Ishikawa (cell line): ENCODE data around the gene KDM3A.

ENCODE experiments used
- CEBPB ChIP-seq: IDR thresholded peaks from 2 replicates; pipeline ENCODE4 v1.6.1; 2012
- CREB1 ChIP-seq: IDR thresholded peaks from 2 replicates; pipeline ENCODE4 v1.6.1; 2012; ENCODE audit warnings: low read depth
- EGR1 ChIP-seq: IDR thresholded peaks from 2 replicates; pipeline ENCODE4 v1.6.1; 2012
- EP300 ChIP-seq: IDR thresholded peaks from 2 replicates; pipeline ENCODE4 v1.6.1; 2012; ENCODE audit warnings: borderline replicate concordance
- FOXM1 ChIP-seq: IDR thresholded peaks from 2 replicates; pipeline ENCODE4 v1.6.1; 2012; ENCODE audit warnings: low read depth, borderline replicate concordance
- NFIC ChIP-seq: IDR thresholded peaks from 2 replicates; pipeline ENCODE4 v1.6.1; 2012
- RAD21 ChIP-seq: IDR thresholded peaks from 2 replicates; pipeline ENCODE4 v1.6.1; 2012; ENCODE audit warnings: low read depth
- TAF1 ChIP-seq: IDR thresholded peaks from 2 replicates; pipeline ENCODE4 v1.6.1; 2012; ENCODE audit warnings: low read depth, mild to moderate bottlenecking
- TCF12 ChIP-seq: IDR thresholded peaks from 2 replicates; pipeline ENCODE4 v1.6.1; 2012; ENCODE audit warnings: low read depth
- TEAD4 ChIP-seq: IDR thresholded peaks from 2 replicates; pipeline ENCODE4 v1.6.1; 2012
- YY1 ChIP-seq: IDR thresholded peaks from 2 replicates; pipeline ENCODE4 v1.6.1; 2012; ENCODE audit warnings: low read depth
- ZBTB7A ChIP-seq: IDR thresholded peaks from 2 replicates; pipeline ENCODE4 v1.6.1; 2012; ENCODE audit warnings: low read depth
- TF ChIP-seq, protein P1 (sequence below): IDR thresholded peaks from 2 replicates; pipeline ENCODE4 v1.6.1; 2012; ENCODE audit warnings: low read depth, mild to moderate bottlenecking
- TF ChIP-seq, protein P2 (sequence below): IDR thresholded peaks from 2 replicates; pipeline ENCODE4 v1.6.1; 2012
- TF ChIP-seq, protein P3 (sequence below): IDR thresholded peaks from 2 replicates; pipeline ENCODE4 v1.6.1; 2012

The KDM3A gene

DNA sequence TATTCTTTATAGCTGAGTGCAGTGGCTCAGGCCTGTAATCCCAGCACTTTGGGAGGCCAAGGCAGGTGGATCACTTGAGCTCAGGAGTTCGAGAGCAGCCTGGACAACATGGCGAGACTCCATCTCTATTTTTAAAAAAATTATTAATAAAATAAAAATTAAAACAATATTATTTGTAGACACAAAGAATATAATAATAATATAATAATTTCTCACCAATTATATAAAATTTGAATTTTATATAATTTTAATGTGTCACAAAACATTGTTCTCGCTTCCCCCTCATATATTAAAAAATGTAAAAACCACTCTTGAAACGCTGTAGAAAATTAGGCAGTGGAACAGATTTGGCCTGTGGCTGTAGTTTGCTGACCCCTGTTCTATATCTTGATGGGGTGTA lies 5.6 kb upstream of the KDM3A start:
- TF ChIP-seq TAF1 (no peak), YY1 (no peak), RAD21 (no peak), CREB1 (no peak), TEAD4 (no peak), TCF12 (no peak), EGR1 (no peak), NFIC (no peak), ZBTB7A (no peak), EP300 (no peak), FOXM1 (no peak), CEBPB (no peak)
- TF ChIP-seq, protein P1, sequence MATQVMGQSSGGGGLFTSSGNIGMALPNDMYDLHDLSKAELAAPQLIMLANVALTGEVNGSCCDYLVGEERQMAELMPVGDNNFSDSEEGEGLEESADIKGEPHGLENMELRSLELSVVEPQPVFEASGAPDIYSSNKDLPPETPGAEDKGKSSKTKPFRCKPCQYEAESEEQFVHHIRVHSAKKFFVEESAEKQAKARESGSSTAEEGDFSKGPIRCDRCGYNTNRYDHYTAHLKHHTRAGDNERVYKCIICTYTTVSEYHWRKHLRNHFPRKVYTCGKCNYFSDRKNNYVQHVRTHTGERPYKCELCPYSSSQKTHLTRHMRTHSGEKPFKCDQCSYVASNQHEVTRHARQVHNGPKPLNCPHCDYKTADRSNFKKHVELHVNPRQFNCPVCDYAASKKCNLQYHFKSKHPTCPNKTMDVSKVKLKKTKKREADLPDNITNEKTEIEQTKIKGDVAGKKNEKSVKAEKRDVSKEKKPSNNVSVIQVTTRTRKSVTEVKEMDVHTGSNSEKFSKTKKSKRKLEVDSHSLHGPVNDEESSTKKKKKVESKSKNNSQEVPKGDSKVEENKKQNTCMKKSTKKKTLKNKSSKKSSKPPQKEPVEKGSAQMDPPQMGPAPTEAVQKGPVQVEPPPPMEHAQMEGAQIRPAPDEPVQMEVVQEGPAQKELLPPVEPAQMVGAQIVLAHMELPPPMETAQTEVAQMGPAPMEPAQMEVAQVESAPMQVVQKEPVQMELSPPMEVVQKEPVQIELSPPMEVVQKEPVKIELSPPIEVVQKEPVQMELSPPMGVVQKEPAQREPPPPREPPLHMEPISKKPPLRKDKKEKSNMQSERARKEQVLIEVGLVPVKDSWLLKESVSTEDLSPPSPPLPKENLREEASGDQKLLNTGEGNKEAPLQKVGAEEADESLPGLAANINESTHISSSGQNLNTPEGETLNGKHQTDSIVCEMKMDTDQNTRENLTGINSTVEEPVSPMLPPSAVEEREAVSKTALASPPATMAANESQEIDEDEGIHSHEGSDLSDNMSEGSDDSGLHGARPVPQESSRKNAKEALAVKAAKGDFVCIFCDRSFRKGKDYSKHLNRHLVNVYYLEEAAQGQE: no peak
- TF ChIP-seq, protein P2, sequence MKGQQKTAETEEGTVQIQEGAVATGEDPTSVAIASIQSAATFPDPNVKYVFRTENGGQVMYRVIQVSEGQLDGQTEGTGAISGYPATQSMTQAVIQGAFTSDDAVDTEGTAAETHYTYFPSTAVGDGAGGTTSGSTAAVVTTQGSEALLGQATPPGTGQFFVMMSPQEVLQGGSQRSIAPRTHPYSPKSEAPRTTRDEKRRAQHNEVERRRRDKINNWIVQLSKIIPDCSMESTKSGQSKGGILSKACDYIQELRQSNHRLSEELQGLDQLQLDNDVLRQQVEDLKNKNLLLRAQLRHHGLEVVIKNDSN: no peak
- TF ChIP-seq, protein P3, sequence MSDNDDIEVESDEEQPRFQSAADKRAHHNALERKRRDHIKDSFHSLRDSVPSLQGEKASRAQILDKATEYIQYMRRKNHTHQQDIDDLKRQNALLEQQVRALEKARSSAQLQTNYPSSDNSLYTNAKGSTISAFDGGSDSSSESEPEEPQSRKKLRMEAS: no peak

DNA sequence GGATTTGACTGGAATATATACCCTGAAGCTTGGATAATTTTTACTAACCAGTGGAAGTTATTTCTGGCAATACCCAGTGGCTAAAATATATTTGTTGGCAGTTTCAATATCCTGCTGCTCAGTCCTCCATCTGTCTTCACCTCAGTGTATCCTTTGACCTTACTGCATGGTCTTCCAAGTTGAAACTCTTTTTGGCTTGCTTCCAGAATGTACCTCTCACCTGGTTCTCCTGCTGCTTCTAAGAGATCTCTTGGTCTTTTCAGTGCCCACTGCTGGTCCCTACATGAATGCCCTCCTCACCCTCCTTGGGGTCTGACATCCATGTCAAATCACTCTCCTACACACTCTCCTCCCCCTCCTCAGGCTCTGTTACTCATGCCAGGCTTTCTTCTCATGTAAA lies 4.8 kb upstream of the KDM3A start:
- TF ChIP-seq NFIC (no peak), TCF12 (no peak)

DNA sequence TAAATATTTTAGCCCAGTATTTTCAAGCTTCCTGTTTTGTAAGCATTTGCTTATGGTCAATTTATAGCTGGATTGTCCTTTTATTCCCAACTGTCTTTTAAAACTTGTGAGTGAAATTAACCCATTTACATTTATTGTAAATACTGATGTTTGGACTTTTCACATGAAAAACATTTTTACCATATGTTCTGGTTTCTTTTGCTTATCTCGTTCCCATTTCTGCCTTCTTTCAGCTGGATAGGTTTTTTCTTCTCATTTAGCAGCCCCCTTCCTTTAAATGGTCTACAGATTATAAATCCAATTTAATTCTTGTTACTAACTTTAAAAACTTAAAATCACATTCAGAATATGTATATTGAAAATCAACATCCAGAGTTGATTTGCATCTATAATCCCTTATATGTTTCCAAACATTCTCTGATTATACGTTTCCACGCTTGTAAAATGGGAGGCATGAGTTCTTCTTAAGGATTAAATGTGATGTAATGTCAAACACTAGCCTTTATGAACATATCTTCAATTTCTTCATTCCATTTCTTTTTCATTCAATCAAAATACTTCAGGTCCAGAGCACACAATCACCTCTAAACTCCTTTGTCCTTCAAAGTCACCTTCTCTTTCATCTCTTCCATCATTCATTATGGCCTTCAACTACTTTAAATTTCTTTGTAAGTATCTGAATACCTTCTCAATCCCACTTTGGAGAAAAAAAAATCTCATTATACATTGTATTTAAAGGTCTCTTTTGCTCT lies 1.1 kb upstream of the KDM3A start:
- TF ChIP-seq CREB1: no peak
- TF ChIP-seq YY1: no peak
- TF ChIP-seq TEAD4: no peak
- TF ChIP-seq, protein P1: no peak
- no peak for TF ChIP-seq CEBPB
- TF ChIP-seq EGR1: no peak
- TF ChIP-seq RAD21: no peak
- no peak for TF ChIP-seq ZBTB7A
- TF ChIP-seq, protein P3: no peak
- no peak for TF ChIP-seq FOXM1
- TF ChIP-seq EP300: no peak
- no peak for TF ChIP-seq TCF12
- no peak for TF ChIP-seq TAF1
- TF ChIP-seq, protein P2: no peak

DNA sequence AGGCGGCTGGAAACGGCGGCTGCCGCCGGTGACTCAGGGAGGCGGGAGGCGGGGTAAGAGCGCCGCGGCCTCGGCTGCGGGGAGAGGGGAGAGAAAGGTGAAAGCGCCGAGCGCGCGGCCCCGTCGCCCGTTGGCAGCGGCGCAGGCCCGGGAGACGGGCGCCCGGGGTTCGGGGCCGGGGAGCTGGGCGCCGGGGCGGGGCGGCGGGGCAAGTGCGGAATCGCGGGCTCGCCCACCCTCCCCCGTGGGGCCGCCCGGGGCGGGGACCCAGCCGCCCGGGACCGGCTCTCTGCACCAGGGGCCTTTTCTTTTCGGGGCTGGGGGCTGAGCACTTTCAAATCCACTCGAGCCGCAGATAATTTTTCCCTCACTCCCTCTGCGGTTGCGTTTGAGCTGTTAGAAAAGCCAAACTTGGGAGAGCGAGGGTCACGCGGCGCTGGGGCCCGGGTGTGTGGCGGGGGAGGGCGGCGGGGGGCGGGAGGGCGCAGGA lies 266 bp downstream of the KDM3A start:
- TF ChIP-seq, protein P2: no peak
- TF ChIP-seq CEBPB: no peak
- no peak for TF ChIP-seq EP300
- TF ChIP-seq, protein P3: no peak
- peak; percentile 37; the same call in 1 of the 2 replicates for TF ChIP-seq ZBTB7A
- TF ChIP-seq FOXM1: no peak
- TF ChIP-seq TAF1: no peak
- no peak for TF ChIP-seq TCF12

DNA sequence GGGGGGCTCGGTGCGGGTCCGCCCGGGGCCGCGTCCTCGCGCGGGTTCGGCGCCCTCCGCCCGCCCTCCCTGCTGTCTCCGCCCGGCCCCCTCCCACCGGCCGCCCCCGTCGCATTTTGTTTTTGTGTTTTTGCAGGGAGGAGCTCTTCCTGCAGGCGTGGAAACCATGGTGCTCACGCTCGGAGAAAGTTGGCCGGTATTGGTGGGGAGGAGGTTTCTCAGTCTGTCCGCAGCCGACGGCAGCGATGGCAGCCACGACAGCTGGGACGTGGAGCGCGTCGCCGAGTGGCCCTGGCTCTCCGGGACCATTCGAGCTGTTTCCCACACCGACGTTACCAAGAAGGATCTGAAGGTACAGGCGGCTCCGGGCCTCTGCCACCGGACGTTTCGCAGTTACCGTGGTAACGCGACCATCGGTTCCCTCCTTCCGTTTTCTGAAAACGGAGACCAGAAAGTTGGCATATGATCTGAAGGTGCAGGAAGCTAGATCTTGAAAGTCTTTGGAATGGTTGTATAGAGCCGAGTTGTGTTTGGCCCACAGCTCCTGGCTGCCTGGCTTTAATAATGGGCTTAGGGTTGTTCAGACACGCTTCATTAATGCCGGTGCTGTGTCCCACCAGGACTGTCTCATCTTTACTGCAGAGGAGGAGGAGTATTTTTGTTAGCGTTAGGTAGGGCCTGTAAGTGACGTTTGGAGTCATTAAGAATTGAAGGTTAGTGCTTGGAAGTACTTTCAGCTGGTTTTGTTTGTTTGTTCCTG lies 891 bp downstream of the KDM3A start:
- TF ChIP-seq YY1: peak; percentile 35; the same call in 1 of the 2 replicates
- TF ChIP-seq NFIC: no peak

DNA sequence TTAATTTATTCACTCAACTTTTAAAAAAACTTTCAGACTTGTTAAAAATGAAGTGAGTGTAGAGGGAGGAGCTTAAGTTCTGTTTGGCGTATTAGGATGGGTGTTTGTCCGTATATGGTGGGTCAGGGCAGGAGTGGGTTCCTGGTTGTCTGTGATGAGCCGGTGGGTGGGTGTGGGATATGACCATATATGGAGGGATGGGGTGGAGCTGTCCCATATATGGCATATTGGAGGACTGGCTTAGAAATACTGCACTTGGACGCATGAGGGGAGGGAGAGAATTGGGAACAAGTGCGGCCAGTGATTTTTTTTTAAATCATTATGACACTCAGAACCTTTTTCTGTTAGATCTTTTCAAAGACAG lies 1.5 kb downstream of the KDM3A start:
- TF ChIP-seq YY1 (no peak), CREB1 (no peak)
